Cardiac fibroblast (primary cell): ENCODE measurements around the gene PACSIN2.
A peak's percentile ranks its signal among the peaks of the same experiment; 100 is the strongest.
"Not testable (repeated sequence)": the region's sequence is repeated elsewhere in the genome, so short reads cannot be mapped to it uniquely, and the experiment has no call there.

ENCODE experiments used
- DNase-seq, 2 donors: peaks; one replicate each; pipeline versions ENCODE4 v3.0.0 to v3.0.0-alpha.2; 2010; ENCODE audit warnings: low read depth in 2 of 2
- H3K4me3 ChIP-seq, 2 donors: replicated peaks in 1 of 2; 1 replicate in 1 of 2; 2 replicates in 1 of 2; pipeline ENCODE4 v1.5.1; 2011; ENCODE audit warnings: low read depth in 2 of 2, low read length in 2 of 2, mild to moderate bottlenecking in 2 of 2, moderate library complexity in 1 of 2
- CTCF ChIP-seq: IDR thresholded peaks from one replicate; pipeline ENCODE4 v1.5.1; 2011; ENCODE audit warnings: low read depth, mild to moderate bottlenecking, low read length, inconsistent platforms

The PACSIN2 gene

GRCh38 chr22:42963231-42963595, 51.7 kb downstream of the PACSIN2 start:
- no peak overlapping the region for H3K4me3 ChIP-seq
- TF ChIP-seq CTCF: no peak
- peak in 1 of 2 donors; percentile 18 for DNase-seq

GRCh38 chr22:42962295-42963230, 52.4 kb downstream of the PACSIN2 start:
- no peak overlapping the region for H3K4me3 ChIP-seq
- DNase-seq: peak in 1 of 2 donors; percentile 73
- no peak for TF ChIP-seq CTCF

GRCh38 chr22:42961810-42962209, 53.1 kb downstream of the PACSIN2 start:
- no peak for DNase-seq
- H3K4me3 ChIP-seq: no peak overlapping the region
- TF ChIP-seq CTCF: no peak

GRCh38 chr22:42961400-42961690, 53.6 kb downstream of the PACSIN2 start:
- H3K4me3 ChIP-seq, DNase-seq: not testable (repeated sequence)

GRCh38 chr22:42960531-42961399, 54.2 kb downstream of the PACSIN2 start:
- DNase-seq: no peak
- TF ChIP-seq CTCF: no peak
- no peak overlapping the region for H3K4me3 ChIP-seq

- peak overlapping the region in 1 of 2 donors; percentile 16 for H3K4me3 ChIP-seq
- TF ChIP-seq CTCF: no peak
- DNase-seq: peak; percentile 90 to 93
These were observed 55.1 kb downstream of the PACSIN2 start for GRCh38 chr22:42959576-42960509.
